AG04450 (cell line): ENCODE results near the gene ZMYM2. TPM values are rescaled to one million over a fixed set of nuclear protein-coding genes. Genes with fewer than 3 reads are reported as not detected.

Source experiments
- CTCF ChIA-PET: fragments of 300-600, 350-600 bp; formaldehyde crosslinking; extraction: SDS; loops from one replicate; lab custom pipeline; 2022; ENCODE audit warnings: antibody characterized with exemption, inconsistent platforms; lab: Charles Lee
- POLR2A ChIA-PET: fragments of 350-600 bp; formaldehyde crosslinking; extraction: SDS; loops from one replicate; lab custom pipeline; 2021; ENCODE audit warnings: antibody characterized with exemption, inconsistent platforms; lab: Yijun Ruan, JAX
- DNase-seq: peaks from one replicate; pipeline ENCODE4 v3.0.0-alpha.2; 2011; ENCODE audit warnings: low read depth, low spot score
- H3K27ac ChIP-seq: one replicate; pipeline ENCODE4 v1.5.1; 2012; ENCODE audit warnings: low read depth, low read length, control low read depth
- H3K27me3 ChIP-seq: one replicate; pipeline ENCODE4 v1.6.0; 2012; ENCODE audit warnings: low read length; ENCODE audit not compliant: control insufficient read depth, insufficient read depth
- H3K4me3 ChIP-seq: 2 replicates; pipeline ENCODE4 v1.5.1; 2011; ENCODE audit warnings: mild to moderate bottlenecking, low read depth, low read length, control low read depth
- H3K9me3 ChIP-seq: 2 replicates; pipeline ENCODE4 v1.5.1; 2012; ENCODE audit warnings: low read length; ENCODE audit not compliant: control insufficient read depth, insufficient read depth
- CTCF ChIP-seq: IDR thresholded peaks from 2 replicates; pipeline ENCODE4 v1.5.1; 2011; ENCODE audit warnings: low read depth, low read length, control low read depth, inconsistent platforms
- polyA plus RNA-seq: library from polyadenylated mRNA; depleted of rRNA; stranded (reverse); fragments of >200 nt; gene quantifications from 2 replicates; pipeline ENCODE4 v1.2.3, GENCODE V29; 2011

The ZMYM2 gene
- polyA plus RNA-seq, 1 experiment, result 46.1 TPM

DNA sequence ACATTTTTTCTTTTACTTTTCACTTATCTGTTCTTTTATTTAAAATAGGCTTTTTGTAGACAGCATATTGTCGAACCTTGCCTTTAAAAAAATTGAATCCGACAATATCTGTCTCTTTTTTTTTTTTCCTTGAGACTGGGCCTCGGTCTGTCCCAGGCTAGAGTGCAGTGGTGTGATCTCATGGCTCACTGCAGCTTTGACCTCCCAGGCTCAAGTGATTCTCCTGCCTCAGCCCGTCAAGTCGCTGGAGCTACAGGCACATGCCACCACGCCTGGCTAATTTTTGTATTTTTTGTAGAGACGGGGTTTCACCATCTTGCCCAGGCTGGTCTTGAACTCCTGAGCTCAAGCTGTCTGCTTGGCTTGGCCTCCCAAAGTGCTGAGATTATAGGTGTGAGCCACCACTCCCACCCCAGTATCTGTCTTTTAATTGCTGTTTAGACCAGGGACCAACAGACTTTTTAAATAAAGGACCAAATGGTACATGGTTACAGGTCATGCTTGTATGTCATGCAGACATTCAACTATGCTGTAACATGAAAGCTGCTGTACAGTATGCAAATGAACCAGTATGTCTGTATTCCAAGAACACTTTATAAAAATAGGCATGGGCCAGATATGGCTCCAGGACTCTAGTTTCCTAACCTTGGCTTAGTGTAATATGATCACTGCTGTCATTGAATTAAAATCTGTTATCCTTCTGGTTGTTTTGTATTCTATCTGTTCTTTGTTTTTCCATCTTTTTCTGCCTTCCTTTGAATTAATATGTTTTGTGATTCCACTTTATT lies 122.0 kb downstream of the ZMYM2 start:
- DNase-seq, result no peak
- ChIA-PET POLR2A (no interaction called here), CTCF (interaction anchor here (1.2 kb wide), 1 partner anchor 82 kb away, joined by 4 read pairs; no protein-coding TSS in a partner anchor)
- Histone ChIP-seq H3K27ac (no peak overlapping the region), H3K27me3 (no peaks in the 10 kb centered on the region), H3K4me3 (no peak overlapping the region), H3K9me3 (no peaks in the 10 kb centered on the region)
- no peak for TF ChIP-seq CTCF

DNA sequence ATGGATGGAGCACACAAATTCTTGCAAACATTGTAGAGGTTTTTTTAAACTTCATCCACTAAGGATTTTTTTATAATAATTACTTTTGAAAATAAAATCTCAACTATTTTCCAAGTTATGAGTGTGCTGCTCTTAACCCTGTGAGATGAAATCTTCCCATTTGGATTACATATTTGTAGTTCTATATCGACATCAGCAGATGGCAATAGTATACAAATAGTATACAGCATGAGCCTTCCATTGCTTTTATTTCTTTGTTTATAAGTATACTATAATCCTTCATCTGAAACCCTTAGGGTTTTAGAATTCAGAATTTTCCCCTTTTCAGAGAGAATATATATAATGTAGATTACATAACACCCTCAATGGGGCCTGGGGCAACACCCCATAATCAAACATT lies 131.8 kb downstream of the ZMYM2 start:
- peak; percentile 7; the same call in 1 of the 2 replicates for TF ChIP-seq CTCF
- CTCF ChIA-PET, result interaction anchor here (1.0 to 1.5 kb wide), 4 partner anchors 37 to 106 kb away, joined by 3 to 4 read pairs (median 4); no protein-coding TSS in a partner anchor
- no peaks in the 10 kb centered on the region for H3K9me3 ChIP-seq
- H3K27me3 ChIP-seq, result no peaks in the 10 kb centered on the region
- H3K4me3 ChIP-seq, result no peak overlapping the region
- POLR2A ChIA-PET, result no interaction called here
- H3K27ac ChIP-seq, result no peak overlapping the region
- no peak for DNase-seq

GRCh38 chr13:20093951-20094350 lies 135.4 kb downstream of the ZMYM2 start:
- CTCF ChIA-PET, result interaction anchor here (0.9 to 1.2 kb wide), 4 partner anchors 9 to 70 kb away, joined by 3 read pairs; no protein-coding TSS in a partner anchor
- Histone ChIP-seq H3K27me3 (peaks cover 2% of the 10 kb centered on the region), H3K27ac (no peak overlapping the region), H3K4me3 (no peak overlapping the region), H3K9me3 (no peaks in the 10 kb centered on the region)
- no peak for TF ChIP-seq CTCF
- POLR2A ChIA-PET, result interaction anchor here (1.7 kb wide), 1 partner anchor 34 kb away, joined by 4 read pairs; no protein-coding TSS in a partner anchor
- DNase-seq, result no peak

GRCh38 chr13:20099319-20099718 lies 140.8 kb downstream of the ZMYM2 start:
- POLR2A ChIA-PET, result no interaction called here
- Histone ChIP-seq H3K4me3 (no peak overlapping the region), H3K27me3 (peaks cover 14% of the 10 kb centered on the region), H3K9me3 (no peaks in the 10 kb centered on the region), H3K27ac (no peak overlapping the region)
- DNase-seq, result no peak
- CTCF ChIA-PET, result interaction anchor here (1.9 kb wide), 1 partner anchor 10 kb away, joined by 5 read pairs; no protein-coding TSS in a partner anchor
- TF ChIP-seq CTCF, result no peak
